Measurements from ENCODE around the gene XRCC4.

Gene XRCC4

DNA sequence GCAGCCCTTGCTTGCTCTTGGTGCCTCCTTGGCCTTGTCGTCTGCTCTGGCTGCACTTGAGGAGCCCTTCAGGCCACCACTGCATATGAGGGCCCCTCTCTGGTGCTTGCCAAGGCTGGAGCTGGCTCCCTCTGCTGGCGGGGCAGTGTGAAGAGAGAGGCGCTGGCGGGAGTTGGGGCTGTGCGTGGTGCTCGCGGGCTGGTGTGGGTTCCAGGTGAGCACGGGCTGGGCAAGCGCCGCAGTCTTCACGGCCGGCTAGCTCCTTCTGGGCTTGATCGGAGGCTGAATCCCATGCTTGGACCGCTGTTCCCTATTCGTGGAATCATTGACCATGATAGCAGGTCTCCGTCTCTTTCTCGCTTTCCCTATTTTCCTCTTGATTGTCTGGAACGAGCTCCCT is 56.5 kb downstream of the XRCC4 start:
- H3K4me3 ChIP-seq (ENCODE audit: low read depth, low read length), result no peak overlapping the region
- POLR2A ChIA-PET, result no interaction called here
- CTCF ChIA-PET, result interaction anchor here (0.7 kb wide), 1 partner anchor 506 kb away, joined by 3 read pairs; no protein-coding TSS in a partner anchor
- TF ChIP-seq, protein P1, sequence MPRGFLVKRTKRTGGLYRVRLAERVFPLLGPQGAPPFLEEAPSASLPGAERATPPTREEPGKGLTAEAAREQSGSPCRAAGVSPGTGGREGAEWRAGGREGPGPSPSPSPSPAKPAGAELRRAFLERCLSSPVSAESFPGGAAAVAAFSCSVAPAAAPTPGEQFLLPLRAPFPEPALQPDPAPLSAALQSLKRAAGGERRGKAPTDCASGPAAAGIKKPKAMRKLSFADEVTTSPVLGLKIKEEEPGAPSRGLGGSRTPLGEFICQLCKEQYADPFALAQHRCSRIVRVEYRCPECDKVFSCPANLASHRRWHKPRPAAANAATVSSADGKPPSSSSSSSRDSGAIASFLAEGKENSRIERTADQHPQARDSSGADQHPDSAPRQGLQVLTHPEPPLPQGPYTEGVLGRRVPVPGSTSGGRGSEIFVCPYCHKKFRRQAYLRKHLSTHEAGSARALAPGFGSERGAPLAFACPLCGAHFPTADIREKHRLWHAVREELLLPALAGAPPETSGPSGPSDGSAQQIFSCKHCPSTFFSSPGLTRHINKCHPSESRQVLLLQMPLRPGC (tag by site-specific recombination; IDR thresholded peaks at IDR 0.05), result no peak
- TF ChIP-seq, protein P2, sequence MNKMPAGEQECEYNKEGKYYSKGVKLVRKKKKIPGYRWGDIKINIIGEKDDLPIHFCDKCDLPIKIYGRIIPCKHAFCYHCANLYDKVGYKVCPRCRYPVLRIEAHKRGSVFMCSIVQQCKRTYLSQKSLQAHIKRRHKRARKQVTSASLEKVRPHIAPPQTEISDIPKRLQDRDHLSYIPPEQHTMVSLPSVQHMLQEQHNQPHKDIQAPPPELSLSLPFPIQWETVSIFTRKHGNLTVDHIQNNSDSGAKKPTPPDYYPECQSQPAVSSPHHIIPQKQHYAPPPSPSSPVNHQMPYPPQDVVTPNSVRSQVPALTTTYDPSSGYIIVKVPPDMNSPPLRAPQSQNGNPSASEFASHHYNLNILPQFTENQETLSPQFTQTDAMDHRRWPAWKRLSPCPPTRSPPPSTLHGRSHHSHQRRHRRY (tag by site-specific recombination; IDR thresholded peaks at IDR 0.05), result no peak
- TF ChIP-seq GFI1B (tag by site-specific recombination; IDR thresholded peaks at IDR 0.05) (no peak), ZNF548 (tag by site-specific recombination; IDR thresholded peaks at IDR 0.05) (no peak), ZSCAN16 (tag by site-specific recombination; IDR thresholded peaks at IDR 0.05) (no peak), ZNF335 (tag by site-specific recombination; conservative IDR thresholded peaks at IDR 0.05) (no peak), ZNF121 (tag by site-specific recombination; IDR thresholded peaks at IDR 0.05) (no peak), ZNF211 (tag by site-specific recombination; IDR thresholded peaks at IDR 0.05; ENCODE audit: low read depth) (no peak), ZSCAN30 (tag by site-specific recombination; IDR thresholded peaks at IDR 0.05) (no peak), ZNF354C (tag by site-specific recombination; IDR thresholded peaks at IDR 0.05; ENCODE audit: borderline replicate concordance, low read depth) (no peak), MYNN (tag by site-specific recombination; IDR thresholded peaks at IDR 0.05; ENCODE audit: borderline replicate concordance) (no peak), ZNF37A (tag by site-specific recombination; IDR thresholded peaks at IDR 0.05) (no peak), MEIS1 (CRISPR knock-in tag; IDR thresholded peaks at IDR 0.05; ENCODE audit: borderline replicate concordance) (no peak), ZNF677 (tag by site-specific recombination; IDR thresholded peaks at IDR 0.05) (no peak)
- TF ChIP-seq, protein P3, sequence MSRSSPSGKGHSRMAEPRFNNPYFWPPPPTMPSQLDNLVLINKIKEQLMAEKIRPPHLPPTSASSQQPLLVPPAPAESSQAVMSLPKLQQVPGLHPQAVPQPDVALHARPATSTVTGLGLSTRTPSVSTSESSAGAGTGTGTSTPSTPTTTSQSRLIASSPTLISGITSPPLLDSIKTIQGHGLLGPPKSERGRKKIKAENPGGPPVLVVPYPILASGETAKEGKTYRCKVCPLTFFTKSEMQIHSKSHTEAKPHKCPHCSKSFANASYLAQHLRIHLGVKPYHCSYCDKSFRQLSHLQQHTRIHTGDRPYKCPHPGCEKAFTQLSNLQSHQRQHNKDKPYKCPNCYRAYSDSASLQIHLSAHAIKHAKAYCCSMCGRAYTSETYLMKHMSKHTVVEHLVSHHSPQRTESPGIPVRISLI (tag by site-specific recombination; IDR thresholded peaks at IDR 0.05), result no peak
- TF ChIP-seq, protein P4, sequence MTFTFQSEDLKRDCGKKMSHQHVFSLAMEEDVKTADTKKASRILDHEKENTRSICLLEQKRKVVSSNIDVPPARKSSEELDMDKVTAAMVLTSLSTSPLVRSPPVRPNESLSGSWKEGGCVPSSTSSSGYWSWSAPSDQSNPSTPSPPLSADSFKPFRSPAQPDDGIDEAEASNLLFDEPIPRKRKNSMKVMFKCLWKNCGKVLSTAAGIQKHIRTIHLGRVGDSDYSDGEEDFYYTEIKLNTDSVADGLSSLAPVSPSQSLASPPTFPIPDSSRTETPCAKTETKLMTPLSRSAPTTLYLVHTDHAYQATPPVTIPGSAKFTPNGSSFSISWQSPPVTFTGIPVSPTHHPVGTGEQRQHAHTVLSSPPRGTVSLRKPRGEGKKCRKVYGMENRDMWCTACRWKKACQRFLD (tag by site-specific recombination; IDR thresholded peaks at IDR 0.05), result no peak
- TF ChIP-seq, protein P5, sequence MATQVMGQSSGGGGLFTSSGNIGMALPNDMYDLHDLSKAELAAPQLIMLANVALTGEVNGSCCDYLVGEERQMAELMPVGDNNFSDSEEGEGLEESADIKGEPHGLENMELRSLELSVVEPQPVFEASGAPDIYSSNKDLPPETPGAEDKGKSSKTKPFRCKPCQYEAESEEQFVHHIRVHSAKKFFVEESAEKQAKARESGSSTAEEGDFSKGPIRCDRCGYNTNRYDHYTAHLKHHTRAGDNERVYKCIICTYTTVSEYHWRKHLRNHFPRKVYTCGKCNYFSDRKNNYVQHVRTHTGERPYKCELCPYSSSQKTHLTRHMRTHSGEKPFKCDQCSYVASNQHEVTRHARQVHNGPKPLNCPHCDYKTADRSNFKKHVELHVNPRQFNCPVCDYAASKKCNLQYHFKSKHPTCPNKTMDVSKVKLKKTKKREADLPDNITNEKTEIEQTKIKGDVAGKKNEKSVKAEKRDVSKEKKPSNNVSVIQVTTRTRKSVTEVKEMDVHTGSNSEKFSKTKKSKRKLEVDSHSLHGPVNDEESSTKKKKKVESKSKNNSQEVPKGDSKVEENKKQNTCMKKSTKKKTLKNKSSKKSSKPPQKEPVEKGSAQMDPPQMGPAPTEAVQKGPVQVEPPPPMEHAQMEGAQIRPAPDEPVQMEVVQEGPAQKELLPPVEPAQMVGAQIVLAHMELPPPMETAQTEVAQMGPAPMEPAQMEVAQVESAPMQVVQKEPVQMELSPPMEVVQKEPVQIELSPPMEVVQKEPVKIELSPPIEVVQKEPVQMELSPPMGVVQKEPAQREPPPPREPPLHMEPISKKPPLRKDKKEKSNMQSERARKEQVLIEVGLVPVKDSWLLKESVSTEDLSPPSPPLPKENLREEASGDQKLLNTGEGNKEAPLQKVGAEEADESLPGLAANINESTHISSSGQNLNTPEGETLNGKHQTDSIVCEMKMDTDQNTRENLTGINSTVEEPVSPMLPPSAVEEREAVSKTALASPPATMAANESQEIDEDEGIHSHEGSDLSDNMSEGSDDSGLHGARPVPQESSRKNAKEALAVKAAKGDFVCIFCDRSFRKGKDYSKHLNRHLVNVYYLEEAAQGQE (tag by site-specific recombination; IDR thresholded peaks at IDR 0.05), result no peak
- no peaks in the 10 kb centered on the region for H3K9me3 ChIP-seq (ENCODE audit: control insufficient read depth, insufficient read depth, low read depth, low read length)
- H3K4me1 ChIP-seq (ENCODE audit: control insufficient read depth, insufficient read depth, low read length), result no peaks in the 10 kb centered on the region
- peaks cover 0 to 5% of the 10 kb centered on the region in 2 experiments; a peak in 1 of 3 replicates for H3K36me3 ChIP-seq (ENCODE audit: control insufficient read depth in 2 of 2, insufficient read depth in 1 of 2, low read length in 2 of 2)
- H3K27ac ChIP-seq (ENCODE audit: extremely low read depth, low read depth, low read length), result no peak overlapping the region

DNA sequence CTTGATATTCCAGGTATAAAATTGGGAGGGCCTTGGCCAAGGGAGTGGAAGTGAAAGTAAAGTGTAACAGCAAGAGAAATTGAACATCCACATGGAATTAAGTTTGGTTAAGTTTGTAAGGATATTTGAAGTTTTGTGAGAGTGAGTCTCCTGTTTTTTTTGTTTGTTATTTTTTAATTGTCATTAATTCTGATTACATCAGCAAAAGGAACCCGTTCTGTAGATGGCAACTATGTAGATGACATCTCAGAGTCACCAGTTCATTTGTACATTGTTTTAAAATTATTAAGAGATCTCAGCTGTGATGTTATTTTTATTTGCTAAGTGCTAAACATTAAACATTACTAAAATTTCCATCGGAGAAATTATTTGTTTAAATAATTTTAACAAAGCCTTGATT is 65.2 kb downstream of the XRCC4 start:
- H3K9me3 ChIP-seq (ENCODE audit: control insufficient read depth, insufficient read depth, low read depth, low read length), result no peaks in the 10 kb centered on the region
- TF ChIP-seq KLF1 (tag by site-specific recombination; IDR thresholded peaks at IDR 0.05), result no peak
- no peak for TF ChIP-seq OVOL3 (tag by site-specific recombination; IDR thresholded peaks at IDR 0.05)
- TF ChIP-seq, protein P5 (tag by site-specific recombination; IDR thresholded peaks at IDR 0.05), result no peak
- no peak overlapping the region for H3K4me3 ChIP-seq (ENCODE audit: low read depth, low read length)
- H3K27ac ChIP-seq (ENCODE audit: extremely low read depth, low read depth, low read length), result no peak overlapping the region
- no peaks in the 10 kb centered on the region for H3K36me3 ChIP-seq (ENCODE audit: control insufficient read depth in 2 of 2, insufficient read depth in 1 of 2, low read length in 2 of 2)
- POLR2A ChIA-PET, result no interaction called here
- CTCF ChIA-PET, result no interaction called here
- no peaks in the 10 kb centered on the region for H3K4me1 ChIP-seq (ENCODE audit: control insufficient read depth, insufficient read depth, low read length)
